Activated B cell treated with CpG ODN at 0.5 μM for 24 hours (primary cell): Measurements from ENCODE around the gene AACS. TPM values are rescaled to one million over a fixed set of nuclear protein-coding genes. Genes with fewer than 3 reads are reported as not detected.
"Not testable (repeated sequence)": the region's sequence is repeated elsewhere in the genome, so short reads cannot be mapped to it uniquely, and the experiment has no call there.

ENCODE experiments used
- ATAC-seq: fragments of 200-7000 bp; cut with Tn5 transposase; one replicate; pipeline ENCODE4 v1.10.0; 2021; ENCODE audit warnings: low read depth, mild to moderate bottlenecking, moderate library complexity
- CTCF ChIA-PET: fragments of 350-600 bp; sonication (Branson Sonifier 250); formaldehyde crosslinking; loops from one replicate; lab custom pipeline; 2021; ENCODE audit warnings: antibody characterized with exemption; lab: Charles Lee
- POLR2A ChIA-PET: fragments of 350-600 bp; sonication (Branson Sonifier 250); formaldehyde crosslinking; loops from one replicate; lab custom pipeline; 2021; ENCODE audit warnings: antibody characterized with exemption; lab: Charles Lee
- DNase-seq: peaks from one replicate; pipeline ENCODE4 v3.0.0; 2022
- H3K27ac Mint-ChIP-seq: one replicate; pipeline ENCODE4 v1.8.0; 2020; ENCODE audit warnings: mixed read lengths
- H3K27me3 Mint-ChIP-seq: one replicate; pipeline ENCODE4 v1.8.0; 2021; ENCODE audit warnings: mixed read lengths
- H3K36me3 Mint-ChIP-seq: one replicate; pipeline ENCODE4 v1.8.0; 2021; ENCODE audit warnings: low read depth, mixed read lengths
- H3K4me1 Mint-ChIP-seq: one replicate; pipeline ENCODE4 v1.8.0; 2021; ENCODE audit warnings: mixed read lengths
- H3K4me3 Mint-ChIP-seq: one replicate; pipeline ENCODE4 v1.8.0; 2020; ENCODE audit warnings: mild to moderate bottlenecking, mixed read lengths
- H3K9me3 Mint-ChIP-seq: one replicate; pipeline ENCODE4 v1.8.0; 2020; ENCODE audit warnings: mixed read lengths
- CTCF ChIP-seq: fragments of 200-600 bp; IDR thresholded peaks from one replicate; pipeline ENCODE4 v1.8.0; 2022; ENCODE audit warnings: antibody characterized with exemption, mild to moderate bottlenecking
- intact Hi-C: fragments of 100-400 bp; cut with micrococcal nuclease; formaldehyde crosslinking; loops from one replicate; pipeline ENCODE4 v1.15.1; 2024
- total RNA-seq: library from RNA; stranded (reverse); gene quantifications from 2 replicates; pipeline ENCODE4 v1.2.3, GENCODE V29; 2022

The AACS gene
- total RNA-seq, 1 donor from 2014 or later = 18.7 TPM

GRCh38 chr12:125028106-125028505, 37.1 kb upstream of the AACS start:
- Mint-ChIP-seq H3K4me1 (no peaks in the 10 kb centered on the region), H3K27ac (no peak overlapping the region), H3K27me3 (no peaks in the 10 kb centered on the region), H3K9me3 (no peaks in the 10 kb centered on the region), H3K36me3 (peaks cover 37% of the 10 kb centered on the region), H3K4me3 (no peak overlapping the region)
- no peak for TF ChIP-seq CTCF
- POLR2A ChIA-PET = interaction anchor here (0.6 kb wide), 1 partner anchor 28 kb away, joined by 7 read pairs; no protein-coding TSS in a partner anchor
- intact Hi-C loops = no loop called here
- DNase-seq (no peak), ATAC-seq (no peak)
- CTCF ChIA-PET = no interaction called here

GRCh38 chr12:125029761-125030358, 35.4 kb upstream of the AACS start:
- H3K27ac Mint-ChIP-seq = no peak overlapping the region
- no peak overlapping the region for H3K4me3 Mint-ChIP-seq
- intact Hi-C loops = no loop called here
- no peaks in the 10 kb centered on the region for H3K27me3 Mint-ChIP-seq
- no peaks in the 10 kb centered on the region for H3K4me1 Mint-ChIP-seq
- DNase-seq (no peak), ATAC-seq (no peak)
- ChIA-PET CTCF (no interaction called here), POLR2A (interaction anchor here (0.6 kb wide), 1 partner anchor 89 kb away, joined by 4 read pairs; no protein-coding TSS in a partner anchor)
- H3K36me3 Mint-ChIP-seq = peaks cover 26% of the 10 kb centered on the region
- no peaks in the 10 kb centered on the region for H3K9me3 Mint-ChIP-seq
- no peak for TF ChIP-seq CTCF

GRCh38 chr12:125031471-125031870, 33.8 kb upstream of the AACS start:
- ATAC-seq, H3K4me1 Mint-ChIP-seq, CTCF ChIA-PET, H3K4me3 Mint-ChIP-seq, H3K27me3 Mint-ChIP-seq, DNase-seq, H3K27ac Mint-ChIP-seq, POLR2A ChIA-PET, intact Hi-C loops, H3K9me3 Mint-ChIP-seq: not testable (repeated sequence)
- H3K36me3 Mint-ChIP-seq = peaks cover 14% of the 10 kb centered on the region

- H3K27ac Mint-ChIP-seq = no peak overlapping the region
- no peak for TF ChIP-seq CTCF
- CTCF ChIA-PET = no interaction called here
Measured at GRCh38 chr12:125032466-125033152, 32.6 kb upstream of the AACS start.

GRCh38 chr12:125033288-125033687, 31.9 kb upstream of the AACS start:
- Mint-ChIP-seq H3K9me3 (no peaks in the 10 kb centered on the region), H3K27ac (peak overlapping the region; percentile 43), H3K36me3 (peaks cover 4% of the 10 kb centered on the region), H3K4me1 (no peaks in the 10 kb centered on the region), H3K27me3 (no peaks in the 10 kb centered on the region), H3K4me3 (no peak overlapping the region)
- intact Hi-C loops = no loop called here
- no peak for ATAC-seq
- no peak for TF ChIP-seq CTCF
- DNase-seq = no peak
- CTCF ChIA-PET = no interaction called here
- POLR2A ChIA-PET = interaction anchor here (2.8 kb wide), 1 partner anchor 16 kb away, joined by 7 read pairs; no protein-coding TSS in a partner anchor

More at GRCh38 chr12:125032466-125033152, 32.6 kb upstream of the AACS start:
- Mint-ChIP-seq H3K4me3 (no peak overlapping the region), H3K27me3 (no peaks in the 10 kb centered on the region), H3K36me3 (peaks cover 8% of the 10 kb centered on the region), H3K4me1 (no peaks in the 10 kb centered on the region), H3K9me3 (no peaks in the 10 kb centered on the region)
- intact Hi-C loops = no loop called here
- ATAC-seq = no peak
- POLR2A ChIA-PET = interaction anchor here (2.8 kb wide), 1 partner anchor 17 kb away, joined by 7 read pairs; no protein-coding TSS in a partner anchor
- DNase-seq = no peak
